ENCODE results near the gene C11orf91. TPM values are rescaled to one million over a fixed set of nuclear protein-coding genes. Genes with fewer than 3 reads are reported as not detected.

Gene C11orf91
- total and polyA plus RNA-seq, 2 donors (not counting 3 experiments of a cell fraction or from before 2014, with no cell fraction given): 0.94 to 2.1 TPM

- DNase-seq (ENCODE audit: low read depth, low spot score): no peak
- no peaks in the 10 kb centered on the region for H3K79me2 ChIP-seq (ENCODE audit: control insufficient read depth, insufficient read depth, low read length)
- H3K9me1 ChIP-seq (replicated peaks; ENCODE audit: control insufficient read depth, extremely low read depth, insufficient read depth, low read length): no peaks in the 10 kb centered on the region
- no peaks in the 10 kb centered on the region for H3K9me3 ChIP-seq (replicated peaks; ENCODE audit: control insufficient read depth, insufficient read depth, low read length)
- H3K36me3 ChIP-seq (ENCODE audit: control insufficient read depth in 2 of 2, extremely low read depth in 1 of 2, insufficient read depth in 2 of 2, low read length in 2 of 2): no peaks in the 10 kb centered on the region
- H3K27me3 ChIP-seq (ENCODE audit: control insufficient read depth in 2 of 2, insufficient read depth in 2 of 2, low read length in 2 of 2): no peaks in the 10 kb centered on the region
- dilution Hi-C loops (cut with MboI; ENCODE audit: extremely low pct_ligation_motif_present, low sequenced_read_pairs): no loop called here
- no peak overlapping the region for H3K4me2 ChIP-seq (ENCODE audit: insufficient read depth, low read length)
- no peak for FAIRE-seq
- H3K4me1 ChIP-seq (ENCODE audit: control insufficient read depth, extremely low read depth, insufficient read depth, low read length): no peaks in the 10 kb centered on the region
- H4K20me1 ChIP-seq (replicated peaks; ENCODE audit: control insufficient read depth, extremely low read depth, insufficient read depth, low read length): no peaks in the 10 kb centered on the region
- no peak overlapping the region for H3K27ac ChIP-seq (ENCODE audit: insufficient read depth, low read depth, low read length)
- no peak overlapping the region for H3K4me3 ChIP-seq (replicated peaks in 1 of 3; ENCODE audit: insufficient read depth in 1 of 3, low read depth in 1 of 3, low read length in 3 of 3)
- H3K9ac ChIP-seq (replicated peaks; ENCODE audit: extremely low read depth, insufficient read depth, low read length): no peak overlapping the region
- ChIA-PET POLR2A (no interaction called here), CTCF (interaction anchor here (1.0 kb wide), 1 partner anchor 82 kb away, joined by 4 read pairs; no protein-coding TSS in a partner anchor)
- TF ChIP-seq JUN (IDR thresholded peaks at IDR 0.05; ENCODE audit: borderline replicate concordance, insufficient read depth, insufficient read length, low read depth) (no peak), GATA2 (IDR thresholded peaks at IDR 0.05; ENCODE audit: insufficient read depth, insufficient read length, low read depth, low read length) (no peak), POLR2A (IDR thresholded peaks at IDR 0.05; ENCODE audit: low read depth, low read length) (no peak), MYC (IDR thresholded peaks at IDR 0.05; ENCODE audit: low read depth, low read length) (no peak), CTCF (IDR thresholded peaks at IDR 0.05; ENCODE audit: extremely low read depth in 1 of 2, insufficient read depth in 1 of 2, low read depth in 1 of 2, low read length in 2 of 2) (no peak), POLR2AphosphoS5 (IDR thresholded peaks at IDR 0.05; ENCODE audit: insufficient read depth, low read depth, low read length) (no peak), MAX (IDR thresholded peaks at IDR 0.05; ENCODE audit: insufficient read depth, insufficient read length) (no peak), FOS (IDR thresholded peaks at IDR 0.05; ENCODE audit: borderline replicate concordance, insufficient read depth, low read length) (no peak)
- no peak overlapping the region for H2AFZ ChIP-seq (ENCODE audit: low read depth, low read length)
- BruUV-seq (replicated peaks): no TSS peak
- intact Hi-C loops (cut with micrococcal nuclease): no loop called here
Measured at GRCh38 chr11:33660962-33661361, 39.7 kb downstream of the C11orf91 start.

Measured in endothelial cell of umbilical vein (primary cell).